GM12864 (cell line): Measurements from ENCODE around the gene RGL1.
A peak's percentile ranks its signal among the peaks of the same experiment; 100 is the strongest.

ENCODE experiments used
- DNase-seq: peaks from one replicate; pipeline ENCODE4 v3.0.0-alpha.2; 2011; ENCODE audit warnings: low read depth
- H3K4me3 ChIP-seq: 2 replicates; pipeline ENCODE4 v1.5.1; 2011; ENCODE audit warnings: mild to moderate bottlenecking, low read depth, low read length, control low read depth
- CTCF ChIP-seq: IDR thresholded peaks from 2 replicates; pipeline ENCODE4 v1.5.1; 2011; ENCODE audit warnings: low read depth, mild to moderate bottlenecking, moderate library complexity, low read length, control low read depth, inconsistent platforms; ENCODE audit errors: missing control alignments

Gene RGL1

GRCh38 chr1:183834568-183834967 is 29.6 kb downstream of the RGL1 start:
- DNase-seq: no peak
- no peak for TF ChIP-seq CTCF
- no peak overlapping the region for H3K4me3 ChIP-seq

GRCh38 chr1:183836598-183836997 is 31.7 kb downstream of the RGL1 start:
- no peak for DNase-seq
- no peak overlapping the region for H3K4me3 ChIP-seq
- TF ChIP-seq CTCF: no peak

GRCh38 chr1:183837062-183837461 is 32.1 kb downstream of the RGL1 start:
- DNase-seq: no peak
- no peak overlapping the region for H3K4me3 ChIP-seq
- TF ChIP-seq CTCF: no peak

GRCh38 chr1:183838221-183838620 is 33.3 kb downstream of the RGL1 start:
- DNase-seq: no peak
- no peak overlapping the region for H3K4me3 ChIP-seq
- no peak for TF ChIP-seq CTCF

- TF ChIP-seq CTCF: no peak
- H3K4me3 ChIP-seq: no peak overlapping the region
- no peak for DNase-seq
Measured at GRCh38 chr1:183840140-183840539, 35.2 kb downstream of the RGL1 start.

GRCh38 chr1:183841550-183841949 is 36.6 kb downstream of the RGL1 start:
- DNase-seq: peak; percentile 51
- no peak for TF ChIP-seq CTCF
- no peak overlapping the region for H3K4me3 ChIP-seq

GRCh38 chr1:183841950-183842794 is 37.3 kb downstream of the RGL1 start:
- peak; percentile 95 for DNase-seq
- no peak for TF ChIP-seq CTCF
- peak overlapping the region; percentile 6; the same call in 1 of the 2 replicates for H3K4me3 ChIP-seq
